Smooth muscle cell (in vitro differentiated cells): Measurements from ENCODE around the gene ALG1L2. TPM values are rescaled to one million over a fixed set of nuclear protein-coding genes. Genes with fewer than 3 reads are reported as not detected.
"Not testable (repeated sequence)": the region's sequence is repeated elsewhere in the genome, so short reads cannot be mapped to it uniquely, and the experiment has no call there.

Experiments used
- DNase-seq: peaks from one replicate; lab custom pipeline; 2025; ENCODE audit not compliant: unreplicated experiment; lab: John Stamatoyannopoulos, UW
- H2AFZ ChIP-seq: fragments of 200-600 bp; sonication (generic); 2 replicates; pipeline ENCODE4 v1.6.0; 2016; ENCODE audit warnings: antibody characterized with exemption, low read depth, mild to moderate bottlenecking
- H3F3A ChIP-seq: fragments of 200-600 bp; sonication (generic); 2 replicates; pipeline ENCODE4 v1.6.0; 2017; ENCODE audit warnings: antibody characterized with exemption, low read depth
- H3K27ac ChIP-seq: fragments of 200-600 bp; sonication (generic); 2 replicates; pipeline ENCODE4 v1.5.1; 2016; ENCODE audit warnings: low read depth, mild to moderate bottlenecking
- H3K27me3 ChIP-seq: fragments of 200-600 bp; sonication (generic); 2 replicates; pipeline ENCODE4 v1.6.1; 2016; ENCODE audit warnings: low read depth, mild to moderate bottlenecking
- H3K36me3 ChIP-seq: fragments of 200-600 bp; sonication (generic); 2 replicates; pipeline ENCODE4 v1.5.1; 2016; ENCODE audit warnings: low read depth
- H3K4me1 ChIP-seq: fragments of 200-600 bp; sonication (generic); 2 replicates; pipeline ENCODE4 v1.5.1; 2016; ENCODE audit warnings: low read depth
- H3K4me2 ChIP-seq: fragments of 200-600 bp; sonication (generic); 2 replicates; pipeline ENCODE4 v1.6.0; 2016; ENCODE audit warnings: mild to moderate bottlenecking
- H3K4me3 ChIP-seq: fragments of 200-600 bp; sonication (generic); 2 replicates; pipeline ENCODE4 v1.5.1; 2016; ENCODE audit warnings: mild to moderate bottlenecking
- H3K79me2 ChIP-seq: fragments of 200-600 bp; sonication (generic); 2 replicates; pipeline ENCODE4 v1.6.0; 2016; ENCODE audit warnings: low read depth, mild to moderate bottlenecking
- H3K9ac ChIP-seq: fragments of 200-600 bp; sonication (generic); 2 replicates; pipeline ENCODE4 v1.6.0; 2016; ENCODE audit warnings: low read depth
- H3K9me3 ChIP-seq: fragments of 200-600 bp; sonication (generic); replicated peaks from 2 replicates; pipeline ENCODE4 v1.5.1; 2016; ENCODE audit warnings: low read depth
- H4K20me1 ChIP-seq: fragments of 200-600 bp; sonication (generic); 2 replicates; pipeline ENCODE4 v1.6.0; 2016; ENCODE audit warnings: low read depth
- WGBS: methylation state at CpG from one replicate; pipeline ENCODE4 v1.1.7; 2016; ENCODE audit warnings: low lambda C conversion rate; 5-methylcytosine and 5-hydroxymethylcytosine counted together
- polyA plus RNA-seq: library from polyadenylated mRNA; unstranded; fragments of >200 nt; fragmentation: Nextera tagmentation; extraction: Ambion mirVana; gene quantifications from 2 replicates; pipeline ENCODE4 v1.2.1, GENCODE V29; 2016
- total RNA-seq: library from RNA; depleted of rRNA; stranded (reverse); fragments of >200 nt; gene quantifications from 2 replicates; pipeline ENCODE4 v1.2.3, GENCODE V29; 2014

The ALG1L2 gene
- total and polyA plus RNA-seq, 2 experiments from 2014 or later = 0.38 TPM; not detected in 1

DNA sequence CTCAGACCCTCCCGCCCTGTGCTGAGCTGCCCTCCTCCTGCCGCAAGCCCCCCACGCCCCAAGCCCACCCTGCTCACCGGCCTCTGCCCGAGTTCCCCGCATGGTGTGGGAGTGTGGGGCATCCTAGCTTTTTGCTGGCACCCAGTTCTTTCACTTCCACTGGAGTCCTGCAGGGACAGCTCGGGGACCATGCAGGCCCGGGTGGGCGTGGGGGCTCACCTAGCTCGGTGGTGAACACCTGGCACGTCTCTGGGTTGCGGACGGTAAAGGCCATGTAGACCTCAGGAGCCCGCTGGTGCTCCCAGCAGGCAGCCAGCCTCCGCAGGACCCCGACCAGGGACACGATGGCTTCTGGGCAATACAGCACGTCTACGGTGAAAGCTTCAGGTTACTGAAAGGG is 20.9 kb downstream of the ALG1L2 start:
- 92% methylated on average over 14 of the region's 19 CpGs for WGBS

DNA sequence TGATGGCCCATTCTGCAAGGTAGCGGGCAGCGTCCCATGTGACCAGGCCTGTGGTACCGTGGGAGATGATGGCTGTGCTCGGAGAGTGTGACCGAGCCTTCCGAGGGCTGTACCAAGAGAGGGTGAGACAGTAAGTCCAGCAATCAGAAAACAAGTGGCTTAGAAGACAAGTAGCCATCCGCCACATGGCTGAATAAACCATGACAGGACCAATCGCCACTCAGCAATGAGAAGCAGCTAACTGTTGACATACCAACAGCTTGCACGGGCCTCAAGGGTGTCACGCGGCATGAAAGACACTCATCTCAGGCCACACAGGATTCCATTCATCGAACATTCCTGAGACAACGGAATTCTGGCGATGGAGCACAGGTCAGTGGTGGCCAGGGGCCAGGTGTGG is 22.6 kb downstream of the ALG1L2 start:
- H3K27ac ChIP-seq, H3K4me1 ChIP-seq, H3F3A ChIP-seq, H3K79me2 ChIP-seq, H4K20me1 ChIP-seq, H2AFZ ChIP-seq, H3K36me3 ChIP-seq, H3K9ac ChIP-seq, H3K4me3 ChIP-seq, H3K4me2 ChIP-seq, H3K9me3 ChIP-seq, DNase-seq, H3K27me3 ChIP-seq: not testable (repeated sequence)
- WGBS = 82% methylated on average over 14 of the region's 14 CpGs

More for the DNA sequence above, 20.9 kb downstream of the ALG1L2 start:
- H3K9ac ChIP-seq, H3K36me3 ChIP-seq, H3K4me2 ChIP-seq, H3F3A ChIP-seq, DNase-seq, H3K27me3 ChIP-seq, H2AFZ ChIP-seq, H3K4me1 ChIP-seq, H3K27ac ChIP-seq, H3K79me2 ChIP-seq, H3K9me3 ChIP-seq, H4K20me1 ChIP-seq, H3K4me3 ChIP-seq: not testable (repeated sequence)

DNA sequence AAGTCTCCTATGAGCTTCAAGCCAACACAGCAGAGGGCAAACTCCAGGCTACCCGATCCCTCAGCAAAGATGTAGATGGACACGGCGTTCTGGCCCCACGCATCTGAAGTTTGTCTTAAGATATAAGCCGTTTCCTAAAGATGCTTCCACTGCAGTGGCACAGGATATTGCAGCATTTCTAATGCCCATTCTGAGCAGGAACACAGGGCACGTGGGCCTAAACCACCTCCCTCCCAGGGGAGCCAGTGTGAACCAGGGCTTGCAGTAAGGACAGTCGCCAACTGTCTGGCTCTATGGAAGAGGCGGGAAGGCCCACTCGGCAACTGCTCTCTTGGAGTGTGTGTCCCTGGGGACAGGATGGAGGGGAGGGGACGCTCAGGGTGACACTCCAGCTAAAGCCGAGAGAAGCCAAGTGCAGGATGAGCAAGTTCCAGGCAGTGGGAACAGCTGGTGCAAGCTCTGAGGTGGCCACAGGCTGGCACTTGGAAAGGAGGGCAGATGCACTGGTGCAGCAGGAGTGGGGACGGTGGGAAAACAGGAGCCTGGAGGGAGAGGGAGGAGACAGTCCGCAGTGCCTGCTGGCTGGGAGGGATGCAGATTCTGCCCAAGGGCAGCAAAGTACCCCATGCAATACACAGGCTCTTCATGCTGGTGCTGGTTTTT is 25.8 kb downstream of the ALG1L2 start:
- H3K27me3 ChIP-seq, H3K9me3 ChIP-seq, H4K20me1 ChIP-seq, H3K4me2 ChIP-seq, H3K9ac ChIP-seq, H3K27ac ChIP-seq, H3K36me3 ChIP-seq, H3K79me2 ChIP-seq, H3F3A ChIP-seq, H3K4me3 ChIP-seq, DNase-seq, H3K4me1 ChIP-seq, H2AFZ ChIP-seq: not testable (repeated sequence)
- WGBS = 93% methylated on average over 13 of the region's 13 CpGs

DNA sequence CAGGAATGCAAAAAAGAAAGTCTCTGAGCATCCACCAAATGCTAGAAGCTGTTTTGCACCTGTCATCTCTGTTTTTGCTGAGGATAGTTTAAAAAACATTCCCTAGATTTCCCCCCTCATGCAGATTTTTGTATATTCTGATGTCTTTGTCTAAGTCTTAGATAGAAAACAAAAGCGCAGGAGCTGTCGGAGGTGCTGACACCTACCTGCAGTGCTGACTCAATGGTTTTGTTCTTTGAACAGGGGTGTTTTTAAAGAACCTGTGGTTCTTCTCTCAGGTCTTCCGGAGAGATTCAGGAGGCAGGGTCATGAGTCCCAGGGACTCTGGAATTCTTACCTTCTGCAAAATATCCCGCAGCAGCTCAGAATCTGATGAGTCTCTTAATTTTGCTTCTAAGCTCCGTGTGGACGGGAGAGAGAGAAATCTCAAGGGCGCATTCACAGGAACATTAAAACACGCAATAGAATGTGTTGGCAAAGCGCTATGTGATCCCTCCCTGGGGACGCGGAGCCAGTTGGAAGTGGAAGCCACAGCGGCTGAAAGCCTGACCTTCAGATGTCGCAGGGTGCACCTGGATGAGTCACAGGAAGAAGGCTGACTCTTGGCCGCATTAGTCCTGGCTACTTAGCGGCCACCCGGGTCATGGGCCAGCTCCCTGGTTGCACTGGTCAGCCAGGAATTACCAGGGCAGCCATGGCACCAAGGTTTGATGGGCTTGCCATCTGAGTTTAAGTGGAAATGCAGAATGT is 27.4 kb downstream of the ALG1L2 start:
- H3K79me2 ChIP-seq, H3F3A ChIP-seq, H3K4me3 ChIP-seq, H3K9ac ChIP-seq, H3K27ac ChIP-seq, H3K36me3 ChIP-seq, H4K20me1 ChIP-seq, H2AFZ ChIP-seq, H3K4me2 ChIP-seq, H3K4me1 ChIP-seq, DNase-seq, H3K27me3 ChIP-seq, H3K9me3 ChIP-seq: not testable (repeated sequence)
- 95% methylated on average over 16 of the region's 16 CpGs for WGBS

DNA sequence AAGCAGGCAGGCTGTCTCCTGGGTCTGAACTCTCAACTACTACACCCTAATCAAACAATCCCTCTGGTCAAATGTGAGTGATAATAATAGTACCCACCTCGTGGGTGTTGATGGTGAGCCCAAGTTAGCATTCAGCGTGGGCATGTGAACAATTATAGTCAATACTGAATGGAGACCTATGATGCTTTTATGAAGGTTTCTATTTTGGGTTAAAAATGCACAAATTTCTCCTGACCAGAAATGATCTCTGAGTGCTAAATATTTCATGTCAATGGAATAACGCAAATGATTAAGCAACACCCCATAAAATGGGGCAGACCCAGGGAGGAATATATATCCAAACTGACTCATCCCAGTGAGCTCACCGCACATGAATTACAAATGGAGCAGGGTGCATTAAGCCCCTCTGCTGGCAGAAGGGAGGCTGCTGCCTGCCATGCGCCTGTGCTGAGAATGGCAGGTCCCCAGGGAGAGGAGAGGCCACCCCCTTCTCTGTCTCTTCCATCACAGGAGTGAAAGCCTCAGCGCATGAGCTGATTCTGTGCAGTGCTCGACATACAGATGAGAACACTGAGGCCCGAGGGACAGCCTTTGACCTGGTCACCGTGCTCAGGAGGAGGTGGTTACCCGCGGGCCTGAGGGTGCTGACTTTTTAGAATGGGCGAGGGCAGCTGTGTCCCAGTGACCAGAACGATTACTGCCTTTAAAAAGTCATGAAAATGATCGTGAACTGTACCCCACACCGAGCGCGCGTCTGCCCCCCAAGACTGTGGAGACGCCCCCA is 28.9 kb downstream of the ALG1L2 start:
- H3K4me1 ChIP-seq, H4K20me1 ChIP-seq, H3K9me3 ChIP-seq, H3K36me3 ChIP-seq, H3K79me2 ChIP-seq, H2AFZ ChIP-seq, DNase-seq, H3K27me3 ChIP-seq, H3F3A ChIP-seq: not testable (repeated sequence)
- Histone ChIP-seq H3K27ac (peak overlapping the region; percentile 87), H3K4me3 (peak overlapping the region; percentile 75), H3K4me2 (peak overlapping the region; percentile 87), H3K9ac (peak overlapping the region; percentile 84)
- 5% methylated on average over 19 of the region's 19 CpGs for WGBS
